OCI-LY1 (cell line): ENCODE data around the gene SFRP2.

Experiments
- H2AFZ ChIP-seq: fragments of 200-600 bp; sonication (generic), shearing (Covaris generic); 2 replicates; pipeline ENCODE4 v1.6.0; 2014; ENCODE audit warnings: antibody characterized with exemption, mild to moderate bottlenecking, low read length
- H3F3A ChIP-seq: fragments of 200-600 bp; sonication (generic), shearing (Covaris generic); 2 replicates; pipeline ENCODE4 v1.6.0; 2014; ENCODE audit warnings: mild to moderate bottlenecking, antibody characterized with exemption, low read length, moderate library complexity; ENCODE audit not compliant: insufficient read depth
- H3K27ac ChIP-seq: fragments of 200-600 bp; sonication (generic); 2 replicates; pipeline ENCODE4 v1.5.1; 2014; ENCODE audit warnings: low read length, mixed run types, mild to moderate bottlenecking, low read depth; ENCODE audit not compliant: poor library complexity, severe bottlenecking
- H3K27me3 ChIP-seq: fragments of 200-600 bp; sonication (generic); 2 replicates; pipeline ENCODE4 v1.6.0; 2014; ENCODE audit warnings: antibody characterized with exemption, mild to moderate bottlenecking, low read length, moderate library complexity; ENCODE audit not compliant: insufficient read depth
- H3K36me3 ChIP-seq: fragments of 200-600 bp; sonication (generic); 2 replicates; pipeline ENCODE4 v1.6.1; 2014; ENCODE audit warnings: mild to moderate bottlenecking, antibody characterized with exemption, low read length, moderate library complexity, mixed read lengths; ENCODE audit not compliant: insufficient read depth
- H3K4me1 ChIP-seq: fragments of 200-600 bp; sonication (generic); 2 replicates; pipeline ENCODE4 v1.5.1; 2014; ENCODE audit warnings: mild to moderate bottlenecking, low read length, moderate library complexity; ENCODE audit not compliant: insufficient read depth, severe bottlenecking
- H3K4me2 ChIP-seq: fragments of 200-600 bp; sonication (generic), shearing (Covaris generic); 2 replicates; pipeline ENCODE4 v1.6.1; 2014; ENCODE audit warnings: low read length
- H3K4me3 ChIP-seq: fragments of 200-600 bp; sonication (generic); 2 replicates; pipeline ENCODE4 v1.5.1; 2014; ENCODE audit warnings: low read length, low read depth, mild to moderate bottlenecking, mixed read lengths; ENCODE audit not compliant: poor library complexity, severe bottlenecking
- H3K79me2 ChIP-seq: fragments of 200-600 bp; shearing (Covaris generic); 2 replicates; pipeline ENCODE4 v1.6.1; 2016; ENCODE audit warnings: mixed run types, low read length, mixed read lengths; ENCODE audit not compliant: insufficient read depth
- H3K9ac ChIP-seq: fragments of 200-600 bp; sonication (generic), shearing (Covaris generic); 2 replicates; pipeline ENCODE4 v1.6.1; 2014; ENCODE audit warnings: mild to moderate bottlenecking, low read length, mixed read lengths
- H3K9me2 ChIP-seq: fragments of 200-600 bp; sonication (generic), shearing (Covaris generic); 2 replicates; pipeline ENCODE4 v1.6.1; 2014; ENCODE audit warnings: low read depth, mild to moderate bottlenecking, low read length, mixed read lengths
- H3K9me3 ChIP-seq: fragments of 200-600 bp; shearing (Covaris generic); 2 replicates; pipeline ENCODE4 v1.6.1; 2014; ENCODE audit warnings: low read length, mixed read lengths
- H4K20me1 ChIP-seq: fragments of 200-600 bp; sonication (generic), shearing (Covaris generic); 2 replicates; pipeline ENCODE4 v1.6.0; 2016; ENCODE audit warnings: mild to moderate bottlenecking, low read length; ENCODE audit not compliant: insufficient read depth
- EZH2 ChIP-seq: fragments of 200-600 bp; sonication (generic), shearing (Covaris generic); IDR thresholded peaks from 2 replicates; pipeline ENCODE4 v1.8.0; 2017; ENCODE audit warnings: borderline replicate concordance, mixed run types, mild to moderate bottlenecking, antibody characterized with exemption, low read length, moderate library complexity, mixed read lengths
- TF ChIP-seq, protein P1 (sequence below): fragments of 200-600 bp; sonication (generic), shearing (Covaris generic); IDR thresholded peaks from 2 replicates; pipeline ENCODE4 v1.5.1; 2017; ENCODE audit warnings: mild to moderate bottlenecking, antibody characterized with exemption, low read length, moderate library complexity, mixed read lengths

The SFRP2 gene

DNA sequence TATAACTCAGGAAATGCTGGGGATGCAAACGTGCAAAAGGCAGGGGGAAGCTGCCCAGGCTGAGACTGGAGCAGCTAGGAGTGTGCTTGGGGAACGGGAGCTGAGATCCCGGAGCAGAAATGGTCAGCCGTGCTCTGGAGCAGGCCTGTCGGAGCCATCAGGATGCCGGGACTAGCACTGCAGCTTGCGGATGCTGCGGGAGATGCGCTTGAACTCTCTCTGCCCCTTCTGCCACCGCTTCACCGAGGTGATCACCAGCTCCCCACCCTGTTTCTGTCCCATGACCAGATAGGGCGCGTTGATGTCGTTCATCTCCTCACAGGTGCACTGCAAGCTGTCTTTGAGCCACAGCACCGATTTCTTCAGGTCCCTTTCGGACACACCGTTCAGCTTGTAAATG is 7.6 kb downstream of the SFRP2 start:
- H2AFZ ChIP-seq, result no peak overlapping the region

DNA sequence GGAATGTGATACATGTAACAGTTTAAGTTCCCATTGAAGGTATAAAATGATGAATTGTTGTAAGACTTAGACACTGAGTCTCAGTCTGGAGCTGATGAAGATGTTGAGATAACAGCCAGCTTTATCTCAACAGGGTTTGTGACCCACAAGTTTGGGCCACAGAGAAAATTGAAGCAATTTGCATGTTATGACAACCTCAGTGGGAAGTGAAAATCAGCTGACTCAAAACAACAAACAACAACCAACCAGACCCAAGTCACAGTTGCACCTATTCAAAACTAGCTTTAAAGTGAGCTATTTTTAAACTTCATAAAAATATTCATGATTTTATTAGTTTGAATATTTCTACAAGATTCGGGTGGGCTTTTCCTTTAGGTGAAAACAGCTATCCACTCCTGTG is 8.0 kb downstream of the SFRP2 start:
- Histone ChIP-seq H3K36me3 (no peaks in the 10 kb centered on the region), H3K27me3 (no peaks in the 10 kb centered on the region), H4K20me1 (no peaks in the 10 kb centered on the region), H3K9me3 (no peaks in the 10 kb centered on the region), H2AFZ (no peak overlapping the region), H3K27ac (no peak overlapping the region), H3K9me2 (no peaks in the 10 kb centered on the region), H3K79me2 (no peaks in the 10 kb centered on the region), H3F3A (no peaks in the 10 kb centered on the region), H3K4me3 (no peak overlapping the region), H3K9ac (no peak overlapping the region), H3K4me1 (no peaks in the 10 kb centered on the region), H3K4me2 (no peak overlapping the region)
- no peak for TF ChIP-seq EZH2
- TF ChIP-seq, protein P1, sequence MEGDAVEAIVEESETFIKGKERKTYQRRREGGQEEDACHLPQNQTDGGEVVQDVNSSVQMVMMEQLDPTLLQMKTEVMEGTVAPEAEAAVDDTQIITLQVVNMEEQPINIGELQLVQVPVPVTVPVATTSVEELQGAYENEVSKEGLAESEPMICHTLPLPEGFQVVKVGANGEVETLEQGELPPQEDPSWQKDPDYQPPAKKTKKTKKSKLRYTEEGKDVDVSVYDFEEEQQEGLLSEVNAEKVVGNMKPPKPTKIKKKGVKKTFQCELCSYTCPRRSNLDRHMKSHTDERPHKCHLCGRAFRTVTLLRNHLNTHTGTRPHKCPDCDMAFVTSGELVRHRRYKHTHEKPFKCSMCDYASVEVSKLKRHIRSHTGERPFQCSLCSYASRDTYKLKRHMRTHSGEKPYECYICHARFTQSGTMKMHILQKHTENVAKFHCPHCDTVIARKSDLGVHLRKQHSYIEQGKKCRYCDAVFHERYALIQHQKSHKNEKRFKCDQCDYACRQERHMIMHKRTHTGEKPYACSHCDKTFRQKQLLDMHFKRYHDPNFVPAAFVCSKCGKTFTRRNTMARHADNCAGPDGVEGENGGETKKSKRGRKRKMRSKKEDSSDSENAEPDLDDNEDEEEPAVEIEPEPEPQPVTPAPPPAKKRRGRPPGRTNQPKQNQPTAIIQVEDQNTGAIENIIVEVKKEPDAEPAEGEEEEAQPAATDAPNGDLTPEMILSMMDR, result no peak

More for the DNA sequence above, 7.6 kb downstream of the SFRP2 start:
- Histone ChIP-seq H4K20me1 (no peaks in the 10 kb centered on the region), H3K79me2 (no peaks in the 10 kb centered on the region), H3K36me3 (no peaks in the 10 kb centered on the region), H3K9ac (no peak overlapping the region), H3K9me2 (no peaks in the 10 kb centered on the region), H3K9me3 (no peaks in the 10 kb centered on the region), H3K4me2 (no peak overlapping the region), H3K4me1 (no peaks in the 10 kb centered on the region), H3K27me3 (no peaks in the 10 kb centered on the region), H3K27ac (no peak overlapping the region), H3F3A (no peaks in the 10 kb centered on the region), H3K4me3 (no peak overlapping the region)
- TF ChIP-seq EZH2, result no peak
- TF ChIP-seq, protein P1, result no peak

DNA sequence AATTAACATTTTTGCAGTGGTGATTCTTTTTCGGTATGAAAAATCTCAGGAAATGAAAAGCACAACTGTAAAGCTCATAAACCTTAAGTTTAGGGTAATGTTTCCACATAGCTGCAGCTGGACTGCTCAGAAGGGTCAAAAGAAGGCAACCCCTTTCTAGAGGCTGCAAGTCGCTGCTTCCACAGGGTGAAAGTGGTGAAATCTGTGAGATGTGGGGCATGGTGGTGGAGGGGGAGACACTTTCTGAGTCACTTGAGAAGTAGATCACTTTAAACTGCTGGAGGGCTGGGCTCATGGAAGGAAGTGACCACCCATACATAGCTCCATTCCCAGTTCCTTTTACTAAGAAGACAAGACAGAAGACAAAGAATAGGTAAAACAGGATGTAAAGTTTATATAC is 8.7 kb downstream of the SFRP2 start:
- no peaks in the 10 kb centered on the region for H3K9me3 ChIP-seq

More for the DNA sequence above, 8.7 kb downstream of the SFRP2 start:
- Histone ChIP-seq H3F3A (no peaks in the 10 kb centered on the region), H3K27me3 (no peaks in the 10 kb centered on the region), H3K36me3 (no peaks in the 10 kb centered on the region), H3K27ac (no peak overlapping the region), H2AFZ (no peak overlapping the region), H3K4me2 (no peak overlapping the region), H4K20me1 (no peaks in the 10 kb centered on the region), H3K4me3 (no peak overlapping the region), H3K79me2 (no peaks in the 10 kb centered on the region), H3K4me1 (no peaks in the 10 kb centered on the region), H3K9ac (no peak overlapping the region), H3K9me2 (no peaks in the 10 kb centered on the region)
- TF ChIP-seq, protein P1, result no peak
- TF ChIP-seq EZH2, result no peak
